ENCODE data around the gene RCAN3. TPM values are rescaled to one million over a fixed set of nuclear protein-coding genes. Genes with fewer than 3 reads are reported as not detected.

RCAN3 gene
- total RNA-seq, 1 donor from 2014 or later: 17.6 TPM

- H3K4me3 ChIP-seq (ENCODE audit: low read depth, low read length): no peak overlapping the region
- no peak for DNase-seq (ENCODE audit: low read depth)
- no peak for TF ChIP-seq CTCF (conservative IDR thresholded peaks at IDR 0.05; ENCODE audit: low read depth, low read length)
These were observed 28.4 kb upstream of the RCAN3 start for GRCh38 chr1:24474193-24474592.

GRCh38 chr1:24475700-24476099, 26.9 kb upstream of the RCAN3 start:
- DNase-seq (ENCODE audit: low read depth): no peak
- TF ChIP-seq CTCF (conservative IDR thresholded peaks at IDR 0.05; ENCODE audit: low read depth, low read length): no peak
- H3K4me3 ChIP-seq (ENCODE audit: low read depth, low read length): no peak overlapping the region

GRCh38 chr1:24476571-24476970, 26.1 kb upstream of the RCAN3 start:
- no peak for TF ChIP-seq CTCF (conservative IDR thresholded peaks at IDR 0.05; ENCODE audit: low read depth, low read length)
- no peak for DNase-seq (ENCODE audit: low read depth)
- H3K4me3 ChIP-seq (ENCODE audit: low read depth, low read length): no peak overlapping the region

GRCh38 chr1:24477309-24477708, 25.3 kb upstream of the RCAN3 start:
- TF ChIP-seq CTCF (conservative IDR thresholded peaks at IDR 0.05; ENCODE audit: low read depth, low read length): no peak
- no peak for DNase-seq (ENCODE audit: low read depth)
- no peak overlapping the region for H3K4me3 ChIP-seq (ENCODE audit: low read depth, low read length)

- no peak overlapping the region for H3K4me3 ChIP-seq (ENCODE audit: low read depth, low read length)
- no peak for TF ChIP-seq CTCF (conservative IDR thresholded peaks at IDR 0.05; ENCODE audit: low read depth, low read length)
- no peak for DNase-seq (ENCODE audit: low read depth)
These were observed 21.5 kb upstream of the RCAN3 start for GRCh38 chr1:24481101-24481500.

GRCh38 chr1:24481843-24482610, 20.6 kb upstream of the RCAN3 start:
- no peak overlapping the region for H3K4me3 ChIP-seq (ENCODE audit: low read depth, low read length)
- no peak for DNase-seq (ENCODE audit: low read depth)
- TF ChIP-seq CTCF (conservative IDR thresholded peaks at IDR 0.05; ENCODE audit: low read depth, low read length): no peak

- TF ChIP-seq CTCF (conservative IDR thresholded peaks at IDR 0.05; ENCODE audit: low read depth, low read length): no peak
- no peak for DNase-seq (ENCODE audit: low read depth)
- H3K4me3 ChIP-seq (ENCODE audit: low read depth, low read length): no peak overlapping the region
These were observed 19.2 kb upstream of the RCAN3 start for GRCh38 chr1:24483441-24483840.
